HG03521 (cell line): Measurements from ENCODE around the gene CYP11A1.

Source experiments
- ATAC-seq: cut with Tn5 transposase; IDR thresholded peaks from one replicate; pipeline ENCODE4 v1.9.1; 2021; ENCODE audit warnings: mild to moderate bottlenecking, moderate library complexity; ENCODE audit not compliant: unreplicated experiment

Gene CYP11A1

DNA sequence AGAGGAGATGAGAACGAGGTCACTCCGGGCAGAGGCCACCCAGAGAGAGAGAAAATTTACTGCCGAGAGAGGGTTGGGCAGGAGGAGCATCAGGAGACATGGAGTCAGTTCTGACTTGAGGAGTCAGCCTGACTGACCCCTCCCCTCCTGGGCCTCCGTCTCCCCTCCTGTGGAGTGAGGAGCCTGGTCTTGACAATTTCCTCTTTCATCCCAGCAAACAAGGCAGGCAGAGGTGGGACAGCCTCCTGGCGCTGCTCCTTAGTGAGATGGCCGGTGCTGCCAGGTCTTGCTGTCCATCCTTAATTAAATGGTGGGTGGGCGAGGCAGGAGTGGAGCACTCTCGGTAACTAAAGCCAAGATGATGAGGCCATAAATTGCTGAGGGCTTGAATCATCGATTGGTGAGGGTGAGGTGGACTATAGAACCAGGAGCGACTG lies 60.6 kb downstream of the CYP11A1 start:
- ATAC-seq = no peak

DNA sequence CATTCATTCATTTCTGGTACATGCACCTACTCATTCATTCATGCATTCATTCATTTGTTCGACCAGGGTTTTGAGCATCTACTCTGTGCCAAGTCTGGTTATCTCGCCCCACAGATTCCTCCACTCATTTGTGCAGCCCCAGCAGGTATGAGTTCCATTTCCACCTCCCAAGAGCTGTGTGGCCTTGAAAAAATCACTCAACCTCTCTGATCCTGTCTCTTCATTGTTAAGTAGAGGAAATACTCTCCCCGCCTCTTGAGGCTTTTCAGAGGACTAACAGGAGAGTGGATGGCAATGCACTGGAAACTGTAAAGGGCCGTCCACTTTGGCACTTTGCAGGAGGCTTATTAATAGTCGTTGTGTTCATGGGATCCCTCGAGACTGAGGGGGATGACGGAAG lies 61.8 kb downstream of the CYP11A1 start:
- ATAC-seq = no peak

- ATAC-seq = no peak
These were observed 63.0 kb downstream of the CYP11A1 start for GRCh38 chr15:74304431-74304830.

GRCh38 chr15:74303741-74304309 lies 63.6 kb downstream of the CYP11A1 start:
- ATAC-seq = no peak

- ATAC-seq = no peak
These were observed 64.6 kb downstream of the CYP11A1 start for GRCh38 chr15:74302821-74303359.

GRCh38 chr15:74301583-74302361 lies 65.7 kb downstream of the CYP11A1 start:
- no peak for ATAC-seq

GRCh38 chr15:74300057-74300795 lies 67.2 kb downstream of the CYP11A1 start:
- ATAC-seq = no peak

- no peak for ATAC-seq
These were observed 69.6 kb downstream of the CYP11A1 start for GRCh38 chr15:74297887-74298286.

GRCh38 chr15:74295800-74296199 lies 71.6 kb downstream of the CYP11A1 start:
- no peak for ATAC-seq

DNA sequence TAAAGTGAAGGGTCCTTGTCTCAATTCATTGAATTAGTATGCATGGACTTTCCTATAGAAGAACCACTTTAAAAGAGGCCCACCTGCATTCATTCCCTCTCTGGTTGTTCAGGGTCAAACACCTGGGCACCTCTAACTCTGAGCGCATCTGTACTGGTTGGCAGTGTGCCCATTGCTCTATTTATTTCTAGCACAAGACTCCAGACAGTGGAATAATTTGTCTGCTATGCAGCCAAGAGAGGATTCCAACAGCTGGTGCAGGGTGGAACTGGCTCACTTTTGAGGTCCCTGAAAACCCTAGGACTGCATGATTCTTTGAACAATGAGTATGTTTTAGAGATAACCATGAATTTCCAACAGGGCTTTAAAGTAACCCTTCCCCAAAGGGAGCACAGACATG lies 73.4 kb downstream of the CYP11A1 start:
- ATAC-seq = no peak

DNA sequence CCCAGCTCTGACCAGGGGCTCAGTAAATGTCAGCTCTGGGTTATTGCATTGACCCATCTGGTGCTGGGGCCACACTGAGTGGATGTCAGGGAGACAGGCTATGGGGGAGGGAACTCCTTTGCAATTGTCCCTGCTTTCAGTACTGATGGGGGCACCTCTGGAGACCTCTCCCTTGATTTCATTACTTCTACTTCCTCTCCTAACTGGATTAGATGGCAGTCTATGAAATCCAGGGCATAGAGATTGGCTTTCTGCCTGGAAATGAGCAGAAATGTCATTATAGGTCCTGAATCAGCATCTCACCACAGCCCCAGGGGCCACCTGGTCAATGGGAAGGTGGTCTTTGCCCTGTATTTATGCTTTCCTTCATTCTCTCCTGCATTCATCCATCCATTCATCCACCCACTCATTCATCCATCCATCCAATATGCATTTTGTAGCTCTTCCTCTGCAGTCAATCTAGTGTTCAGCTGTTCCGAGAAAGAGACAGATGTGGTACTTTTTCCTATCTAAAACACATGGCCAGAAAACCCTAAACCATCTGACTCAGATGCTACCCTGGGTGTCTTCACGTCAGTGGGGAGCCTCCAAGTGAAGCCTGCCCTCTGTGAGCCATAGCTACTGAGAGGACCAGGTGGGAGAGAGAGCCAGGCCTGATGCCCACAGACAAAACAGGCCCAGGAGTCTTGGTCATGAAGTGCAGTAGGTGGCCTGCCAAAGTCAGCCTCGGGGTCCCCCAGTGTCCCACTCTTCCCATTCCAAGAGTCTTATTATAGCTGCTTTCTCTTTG lies 74.2 kb downstream of the CYP11A1 start:
- ATAC-seq = no peak

DNA sequence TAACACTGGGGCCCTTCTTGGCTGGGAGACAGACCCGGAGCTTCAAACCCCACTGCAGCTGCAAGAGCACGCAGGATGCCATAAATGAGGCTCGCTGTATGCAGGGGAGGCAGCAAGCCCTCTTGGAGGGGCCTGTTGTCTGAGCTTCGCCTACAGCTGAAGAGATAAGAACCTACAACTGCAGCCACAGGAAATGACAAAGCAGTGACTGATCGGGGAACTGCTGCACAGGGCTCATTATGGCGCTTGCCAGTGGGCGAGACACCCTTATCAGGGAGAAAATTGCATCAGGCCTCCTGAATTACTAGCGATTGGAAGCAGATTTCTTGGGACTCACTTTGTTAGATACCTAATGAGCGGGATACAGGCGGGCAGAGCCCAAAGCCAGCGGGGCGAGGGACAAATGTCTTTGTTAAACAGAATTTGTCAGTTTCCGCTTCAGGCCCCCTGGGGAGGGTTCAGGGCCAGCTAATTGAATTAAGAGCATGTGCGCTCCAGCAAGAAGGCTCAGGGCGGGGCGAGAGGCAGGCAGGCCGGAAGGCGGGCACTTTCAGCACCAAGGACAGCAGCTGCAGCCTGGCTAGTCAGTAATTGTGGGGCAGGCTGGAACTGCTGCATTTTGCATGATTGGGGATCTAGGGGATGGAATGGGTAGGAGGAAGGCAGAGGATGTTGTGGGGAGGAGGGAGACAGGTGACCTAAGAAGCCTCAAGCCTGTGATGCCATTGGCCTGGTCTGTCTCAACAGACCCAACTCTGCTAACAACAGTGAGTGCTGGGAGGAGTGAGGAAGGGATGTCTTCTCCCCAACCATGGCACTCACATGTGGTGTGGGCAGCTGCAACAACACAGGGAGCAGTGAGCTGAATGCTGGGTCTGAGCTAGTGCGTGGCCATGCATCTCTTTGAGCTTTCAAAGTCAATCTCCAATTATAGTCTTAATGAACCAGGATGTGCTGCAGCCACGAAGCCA lies 76.1 kb downstream of the CYP11A1 start:
- ATAC-seq = no peak

- ATAC-seq = no peak
These were observed 76.8 kb downstream of the CYP11A1 start for GRCh38 chr15:74290645-74291044.

DNA sequence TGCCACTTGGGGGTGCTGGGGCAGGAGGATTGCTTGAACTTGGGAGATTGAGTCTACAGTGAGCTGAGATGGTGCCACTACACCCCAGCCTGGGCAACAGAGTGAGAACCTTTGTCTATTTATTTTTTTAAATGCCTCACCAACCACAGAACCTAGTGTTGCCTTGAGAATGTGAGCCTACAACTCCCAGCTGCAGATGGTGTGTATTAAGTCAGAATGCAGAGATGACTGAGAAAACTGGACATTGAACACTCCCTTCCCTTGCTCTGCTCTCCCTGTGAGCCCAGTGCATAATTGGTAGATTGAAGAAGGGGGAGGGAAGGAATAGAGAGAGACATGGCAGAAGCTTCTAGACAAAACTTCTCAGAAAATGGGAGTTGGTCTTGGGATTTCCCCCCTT lies 77.8 kb downstream of the CYP11A1 start:
- no peak for ATAC-seq
